Mucosa of rectum (tissue), 2 donors: ENCODE measurements around the gene CSRP1.

ENCODE experiments used
- H3K27ac ChIP-seq, 2 donors: one replicate each; pipeline ENCODE4 v1.7.0; 2013; ENCODE audit warnings: inconsistent platforms in 2 of 2, low read depth in 2 of 2, low read length in 2 of 2
- H3K27me3 ChIP-seq, 2 donors: one replicate each; pipeline ENCODE4 v1.7.0; 2013; ENCODE audit warnings: low read length in 2 of 2; ENCODE audit not compliant: control insufficient read depth in 2 of 2, insufficient read depth in 2 of 2
- H3K36me3 ChIP-seq, 2 donors: one replicate each; pipeline ENCODE4 v1.7.0; 2013; ENCODE audit warnings: low read length in 2 of 2; ENCODE audit not compliant: control insufficient read depth in 2 of 2, insufficient read depth in 2 of 2
- H3K4me1 ChIP-seq, 2 donors: one replicate each; pipeline ENCODE4 v1.7.0; 2013; ENCODE audit warnings: low read length in 2 of 2, mild to moderate bottlenecking in 1 of 2; ENCODE audit not compliant: control insufficient read depth in 2 of 2, insufficient read depth in 2 of 2
- H3K4me3 ChIP-seq, 2 donors: one replicate each; pipeline ENCODE4 v1.7.0; 2013; ENCODE audit warnings: low read length in 2 of 2
- H3K9ac ChIP-seq, 2 donors: one replicate each; pipeline ENCODE4 v1.7.0; 2013; ENCODE audit warnings: low read length in 2 of 2, low read depth in 1 of 2, mild to moderate bottlenecking in 1 of 2
- H3K9me3 ChIP-seq, 2 donors: one replicate each; pipeline ENCODE4 v1.7.0; 2013; ENCODE audit warnings: low read length in 2 of 2; ENCODE audit not compliant: control insufficient read depth in 2 of 2
- donor health status: healthy.
- donor health status: Normal muscosa, but diverticular disease.

Gene CSRP1

DNA sequence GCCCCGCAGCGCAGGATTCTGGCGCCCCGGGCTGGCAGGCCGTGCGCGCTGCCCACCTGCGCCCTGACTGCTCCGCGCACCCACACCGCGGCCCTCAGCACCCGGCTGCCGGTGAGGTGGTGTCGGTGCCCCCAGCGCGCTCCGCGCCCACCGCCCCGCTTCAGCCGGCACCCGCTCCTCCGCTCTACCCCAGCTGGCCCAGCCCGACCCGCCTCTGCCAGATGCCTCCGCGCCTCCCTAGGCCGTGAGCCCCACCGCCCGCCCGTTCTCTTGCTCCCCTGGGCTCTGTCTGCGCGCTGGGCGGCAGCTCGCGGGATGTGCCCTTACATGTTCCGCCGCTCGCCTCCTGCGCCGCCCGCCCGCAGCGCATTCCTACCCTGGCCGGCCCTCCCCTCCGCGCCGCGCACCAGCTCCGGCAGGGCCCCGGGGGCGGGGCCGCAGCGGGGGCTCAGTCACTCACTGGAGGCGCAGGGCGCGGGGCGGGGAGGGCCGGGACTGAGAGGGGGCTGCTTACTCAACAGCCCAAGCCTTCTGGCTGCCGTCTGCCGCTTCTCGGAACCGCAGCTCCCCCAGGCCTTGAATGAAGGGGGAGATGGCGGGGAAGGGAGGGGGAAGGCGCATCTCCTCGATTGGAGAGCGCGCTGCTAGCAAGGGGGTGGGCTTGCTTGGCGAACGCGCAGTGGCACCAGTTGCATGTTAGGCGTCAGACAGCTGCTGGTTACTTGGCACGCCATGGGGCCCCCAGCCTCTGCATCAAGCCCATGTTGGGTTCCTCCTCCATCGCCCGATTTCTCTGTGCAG is 37.9 kb downstream of the CSRP1 start, which contains the start of gene PHLDA3:
TSS of gene PHLDA3 (minus strand) at position 345 of the 801 bp plus-strand sequence. CDS start 402 bp downstream, outside the sequence.
- H3K9me3 ChIP-seq, result no peaks in the 10 kb centered on the region
- H3K27ac ChIP-seq, result peak within 1 kb of the TSS; percentile 79 to 87
- peak within 1 kb of the TSS; percentile 65 to 74 for H3K4me3 ChIP-seq
- peak within 1 kb of the TSS; percentile 56 to 75 for H3K9ac ChIP-seq
- peaks cover 6% of the 10 kb centered on the region in 2 donors for H3K27me3 ChIP-seq
- H3K4me1 ChIP-seq, result peaks cover 9 to 12% of the 10 kb centered on the region in 2 donors
- H3K36me3 ChIP-seq, result no peaks in the 10 kb centered on the region

DNA sequence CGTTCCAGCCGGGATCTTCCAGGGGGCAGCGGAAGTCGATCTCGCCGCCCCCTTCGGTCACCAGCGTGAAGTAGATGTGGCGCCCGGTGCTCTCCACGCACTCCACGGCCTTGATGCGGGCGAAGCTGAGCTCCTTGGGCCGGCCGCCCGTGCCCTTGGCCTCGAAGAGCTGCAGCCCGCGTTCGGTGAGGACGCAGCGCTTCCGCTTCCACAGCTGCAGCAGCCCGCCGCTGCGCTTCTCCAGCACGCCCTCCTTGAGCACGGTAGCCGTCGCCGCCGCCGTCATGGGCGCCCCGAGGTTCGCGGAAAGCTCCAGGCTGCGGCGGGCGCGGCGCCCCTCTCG is 38.5 kb downstream of the CSRP1 start:
- peaks cover 9 to 12% of the 10 kb centered on the region in 2 donors for H3K4me1 ChIP-seq

DNA sequence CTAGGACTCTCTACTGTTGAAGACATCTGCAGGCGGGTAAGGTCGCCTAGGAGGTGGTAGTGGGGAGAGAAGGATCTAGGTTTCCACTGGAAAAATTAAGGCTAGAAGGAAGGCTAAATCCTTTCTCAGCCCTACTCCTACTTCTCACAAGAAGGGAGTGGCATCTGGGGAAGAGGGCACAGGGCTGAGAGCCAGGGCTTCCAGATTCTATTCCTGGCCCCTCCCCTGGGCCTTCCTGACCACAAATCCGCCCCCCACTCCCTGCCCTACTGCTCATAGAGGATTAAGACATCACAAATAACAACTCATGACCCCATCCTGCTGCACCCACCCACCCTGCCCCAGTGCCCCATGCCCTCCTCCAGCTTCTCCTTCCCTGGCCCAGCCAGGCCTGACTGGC is 40.4 kb downstream of the CSRP1 start:
- no peaks in the 10 kb centered on the region for H3K9me3 ChIP-seq
- peak overlapping the region in 1 of 2 donors; percentile 16 for H3K27ac ChIP-seq
- no peaks in the 10 kb centered on the region for H3K36me3 ChIP-seq
- peaks cover 9 to 14% of the 10 kb centered on the region in 2 donors for H3K4me1 ChIP-seq
- peak overlapping the region; percentile 8 to 20 for H3K9ac ChIP-seq
- H3K4me3 ChIP-seq, result peak overlapping the region; percentile 43 to 48
- peaks cover 6% of the 10 kb centered on the region in 2 donors for H3K27me3 ChIP-seq

More for the DNA sequence above, 38.5 kb downstream of the CSRP1 start:
- Histone ChIP-seq H3K27ac (peak overlapping the region; percentile 79 to 87), H3K36me3 (no peaks in the 10 kb centered on the region), H3K9ac (peak overlapping the region; percentile 56 to 75), H3K4me3 (peak overlapping the region; percentile 65 to 74), H3K9me3 (no peaks in the 10 kb centered on the region), H3K27me3 (peaks cover 6% of the 10 kb centered on the region in 2 donors)

DNA sequence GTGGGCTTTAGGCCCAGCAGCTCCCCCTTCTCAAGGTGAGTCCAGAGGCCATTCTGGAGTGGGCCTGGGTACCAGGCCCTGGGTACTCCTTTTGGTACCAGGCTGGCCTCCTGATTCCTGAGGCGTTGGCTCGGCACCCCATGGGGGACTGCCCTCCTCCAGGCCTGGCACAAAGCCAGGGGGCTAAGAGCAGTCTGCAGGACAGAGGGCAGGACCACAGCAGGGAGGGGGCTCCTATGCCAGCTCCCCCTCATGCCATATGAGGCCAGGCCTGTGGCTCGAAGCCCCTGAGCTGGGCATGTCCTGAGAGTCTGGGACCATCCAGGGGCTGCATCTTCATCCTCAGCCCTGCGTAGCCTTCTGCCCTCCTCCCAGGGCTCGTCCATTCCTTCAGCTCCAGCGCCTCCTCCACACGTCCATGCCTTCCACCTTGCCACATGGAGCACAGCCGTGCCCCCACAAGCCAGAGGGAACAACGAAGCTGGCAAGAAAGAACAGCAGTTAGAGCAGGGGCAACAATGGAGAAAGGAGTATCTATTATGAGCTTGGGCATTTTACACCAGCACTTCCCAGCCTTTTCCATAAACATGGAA is 41.1 kb downstream of the CSRP1 start:
- no peak overlapping the region for H3K27ac ChIP-seq
- no peak overlapping the region for H3K9ac ChIP-seq
- H3K4me3 ChIP-seq, result no peak overlapping the region

DNA sequence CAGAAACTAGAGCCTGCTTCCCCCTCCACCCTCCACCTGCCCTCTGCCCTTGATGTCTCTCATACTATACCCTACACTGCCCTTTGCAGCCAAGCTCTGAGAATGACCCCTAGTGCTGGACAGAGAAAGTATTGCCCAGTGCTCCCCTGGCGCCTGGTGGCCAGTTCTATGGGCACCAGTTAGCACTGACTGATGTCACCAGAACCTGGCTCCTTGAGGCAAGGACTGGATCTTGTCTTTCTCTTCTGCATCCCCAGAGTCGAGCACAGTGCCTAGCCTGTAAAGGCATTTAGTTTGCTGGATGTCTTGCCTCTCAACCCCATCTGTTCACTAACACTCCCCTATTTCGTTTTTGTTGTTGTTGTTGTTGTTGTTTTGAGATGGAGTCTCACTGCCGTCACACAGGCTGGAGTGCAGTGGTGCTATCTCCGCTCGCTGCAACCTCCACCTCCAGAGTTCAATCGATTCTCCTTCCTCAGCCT is 43.8 kb downstream of the CSRP1 start:
- Histone ChIP-seq H3K36me3 (no peaks in the 10 kb centered on the region), H3K9ac (no peak overlapping the region), H3K27ac (peak overlapping the region in 1 of 2 donors; percentile 13), H3K4me3 (no peak overlapping the region), H3K9me3 (no peaks in the 10 kb centered on the region), H3K4me1 (peaks cover 9 to 13% of the 10 kb centered on the region in 2 donors), H3K27me3 (no peaks in the 10 kb centered on the region)

More for the DNA sequence above, 41.1 kb downstream of the CSRP1 start:
- no peaks in the 10 kb centered on the region for H3K9me3 ChIP-seq
- peaks cover 13 to 18% of the 10 kb centered on the region in 2 donors for H3K4me1 ChIP-seq
- H3K36me3 ChIP-seq, result no peaks in the 10 kb centered on the region
- H3K27me3 ChIP-seq, result peaks cover 6% of the 10 kb centered on the region in 2 donors

DNA sequence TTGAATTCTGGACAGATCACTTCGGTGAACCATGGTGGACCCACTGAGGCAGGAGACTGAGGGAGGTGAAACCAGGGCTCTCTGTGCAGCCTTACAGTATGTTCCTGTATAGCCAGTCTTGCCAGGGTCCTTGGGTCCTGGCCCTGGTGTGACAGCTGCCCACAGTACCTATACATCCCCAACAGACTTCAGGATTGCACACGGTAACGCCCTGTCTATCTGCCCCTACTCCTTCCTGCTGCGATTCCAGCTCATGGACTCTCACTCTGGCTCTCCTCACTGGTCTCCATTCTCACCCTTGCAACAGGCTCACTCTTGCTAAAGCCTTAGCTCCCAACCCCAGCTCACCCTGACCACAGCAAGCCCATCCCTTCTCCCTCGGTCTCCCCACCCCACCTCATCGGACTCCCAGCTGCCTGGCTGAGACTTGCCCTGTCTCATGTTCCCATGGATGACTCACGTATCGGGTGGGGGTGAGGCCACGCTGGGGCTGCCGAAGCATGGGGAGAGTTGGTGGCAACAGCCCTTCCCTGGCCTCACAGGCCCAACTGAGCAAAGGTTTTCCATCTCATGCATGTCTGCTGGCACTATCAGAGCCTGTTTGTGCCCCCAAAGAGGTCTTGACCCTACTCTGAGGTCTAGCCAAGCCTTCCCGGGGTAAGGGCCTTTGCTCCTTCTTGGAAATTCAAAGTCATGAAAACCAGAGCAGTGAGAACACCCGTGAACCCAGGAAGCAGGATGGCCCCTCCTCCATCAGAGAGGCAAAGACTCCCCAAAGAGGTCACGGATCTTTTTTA is 45.1 kb downstream of the CSRP1 start:
- H3K9me3 ChIP-seq, result no peaks in the 10 kb centered on the region
- peak overlapping the region; percentile 32 to 49 for H3K27ac ChIP-seq
- no peak overlapping the region for H3K4me3 ChIP-seq
- no peak overlapping the region for H3K9ac ChIP-seq
- H3K27me3 ChIP-seq, result no peaks in the 10 kb centered on the region
- H3K36me3 ChIP-seq, result no peaks in the 10 kb centered on the region
- peaks cover 9 to 13% of the 10 kb centered on the region in 2 donors for H3K4me1 ChIP-seq

DNA sequence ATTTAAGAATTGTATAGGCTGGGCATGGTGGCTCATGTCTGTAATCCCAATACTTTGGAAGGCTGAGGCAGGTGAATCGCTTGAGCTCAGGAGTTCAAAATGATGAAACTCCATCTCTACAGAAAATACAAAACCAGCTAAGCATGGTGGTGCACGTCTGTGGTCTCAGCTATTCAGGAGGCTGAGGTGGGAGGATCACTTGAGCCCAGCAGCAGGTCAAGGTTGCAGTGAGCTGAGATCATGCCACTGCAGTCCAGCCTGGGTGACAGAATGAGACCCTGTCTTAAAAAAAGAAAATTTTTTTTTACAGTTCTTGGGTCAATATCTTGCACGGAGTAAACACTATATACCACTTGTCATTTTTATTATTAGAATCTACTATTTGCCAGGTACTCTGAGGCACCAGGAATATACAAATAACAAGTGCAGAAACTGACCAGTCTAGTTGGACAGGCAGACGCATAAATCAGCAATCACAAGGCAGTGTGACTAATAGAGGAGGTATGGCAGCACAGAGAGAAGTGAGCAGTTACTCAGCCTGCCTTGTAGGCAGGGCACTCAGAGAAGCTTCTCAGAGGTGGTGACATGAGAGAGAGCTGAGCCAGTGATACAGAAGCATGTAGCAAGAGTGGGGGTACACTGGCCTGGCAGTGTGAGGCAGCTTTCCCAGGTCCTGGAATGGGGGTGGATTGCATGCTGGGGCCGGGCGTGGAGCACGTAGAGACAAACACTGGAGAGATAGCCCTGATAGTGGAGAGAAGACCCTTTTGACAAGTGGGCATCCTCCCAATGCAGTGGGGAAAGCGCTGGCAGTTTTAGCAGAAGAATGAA is 45.9 kb downstream of the CSRP1 start:
- H3K27ac ChIP-seq, result peak overlapping the region; percentile 32 to 49
- no peak overlapping the region for H3K9ac ChIP-seq
- no peaks in the 10 kb centered on the region for H3K36me3 ChIP-seq
- no peaks in the 10 kb centered on the region for H3K9me3 ChIP-seq
- no peaks in the 10 kb centered on the region for H3K27me3 ChIP-seq
- peaks cover 6% of the 10 kb centered on the region in 2 donors for H3K4me1 ChIP-seq
- H3K4me3 ChIP-seq, result no peak overlapping the region

DNA sequence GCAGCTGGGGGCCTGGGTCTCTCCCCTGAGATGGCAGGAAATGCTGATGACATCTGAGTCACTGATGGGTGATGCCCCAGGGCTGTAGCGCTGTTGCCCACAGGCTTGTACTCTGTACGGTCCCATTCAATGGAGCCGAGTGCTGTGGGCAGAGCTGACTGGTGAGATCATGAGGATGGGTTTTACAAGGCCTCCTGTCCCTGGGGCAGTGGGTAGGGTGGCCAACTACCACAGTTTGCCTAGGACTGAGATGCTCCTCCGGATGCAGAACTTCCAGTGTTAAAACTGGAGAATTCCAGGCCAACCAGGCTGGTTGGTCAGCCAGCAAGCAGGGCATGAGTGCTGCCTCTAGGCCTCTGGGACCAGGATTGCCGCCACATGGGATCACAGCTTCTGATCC is 47.1 kb downstream of the CSRP1 start:
- H3K27ac ChIP-seq, result no peak overlapping the region
- no peak overlapping the region for H3K9ac ChIP-seq
- H3K36me3 ChIP-seq, result no peaks in the 10 kb centered on the region

DNA sequence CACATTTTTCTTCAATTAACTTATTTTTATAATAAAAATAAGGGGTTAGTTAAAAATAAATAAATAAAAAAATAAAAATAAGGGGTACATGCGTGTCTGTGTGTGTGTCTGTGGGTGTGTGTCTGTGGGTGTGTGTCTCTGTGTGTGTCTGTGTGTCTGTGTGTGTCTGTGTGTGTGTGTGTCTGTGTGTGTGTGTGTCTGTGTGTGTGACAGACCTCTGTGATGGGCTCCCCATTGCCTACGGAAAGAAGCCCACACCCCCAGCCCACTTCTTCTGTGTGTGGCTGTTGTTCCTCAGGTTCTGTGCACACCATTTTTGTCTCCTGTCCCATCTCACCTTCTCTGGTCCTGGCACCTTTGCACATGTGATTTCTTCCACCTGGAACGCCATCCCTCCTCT is 47.9 kb downstream of the CSRP1 start:
- Histone ChIP-seq H3K4me1 (peaks cover 6% of the 10 kb centered on the region in 2 donors), H3K4me3 (no peak overlapping the region), H3K27me3 (no peaks in the 10 kb centered on the region), H3K9ac (no peak overlapping the region), H3K9me3 (no peaks in the 10 kb centered on the region), H3K27ac (no peak overlapping the region), H3K36me3 (no peaks in the 10 kb centered on the region)

More for the DNA sequence above, 47.1 kb downstream of the CSRP1 start:
- Histone ChIP-seq H3K4me3 (no peak overlapping the region), H3K9me3 (no peaks in the 10 kb centered on the region), H3K4me1 (peaks cover 6% of the 10 kb centered on the region in 2 donors), H3K27me3 (no peaks in the 10 kb centered on the region)
